Measurements from ENCODE around the gene GLYR1.

Gene GLYR1

DNA sequence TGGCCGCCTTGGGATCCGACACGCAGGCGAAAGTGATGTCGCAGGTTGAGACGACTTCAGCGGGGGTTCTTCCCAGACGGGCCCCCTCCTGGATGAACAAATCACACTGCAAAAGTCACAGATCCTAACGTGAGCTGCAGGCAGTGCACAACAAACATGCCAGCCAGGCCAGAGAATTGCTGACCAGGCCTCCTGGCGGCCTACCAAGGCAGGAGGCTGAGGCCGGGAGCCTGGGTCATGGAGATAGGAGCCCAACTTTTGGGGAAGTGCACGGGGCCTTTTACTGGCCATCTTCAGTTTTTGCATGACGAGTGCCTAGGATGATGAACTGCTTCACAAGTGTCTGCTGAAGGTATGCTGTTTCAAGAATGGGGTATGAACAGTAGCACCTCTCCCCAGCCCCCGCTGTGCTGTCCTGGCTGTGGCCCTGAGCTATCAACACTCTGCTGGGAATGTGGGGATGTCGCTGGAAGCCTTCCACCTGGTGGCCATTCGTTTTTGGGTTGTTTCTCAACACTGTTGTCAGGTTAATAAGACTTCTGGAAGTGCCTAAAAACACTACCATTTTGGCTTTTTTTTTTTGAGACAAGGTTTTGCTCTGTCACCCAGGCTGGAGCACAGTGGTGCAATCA, 32.4 kb downstream of the GLYR1 start:
- H3K27me3 Mint-ChIP-seq = no peaks in the 10 kb centered on the region
- no peaks in the 10 kb centered on the region for H3K4me1 Mint-ChIP-seq (ENCODE audit: low read depth)
- no peak for DNase-seq
- peaks cover 93% of the 10 kb centered on the region for H3K36me3 Mint-ChIP-seq (ENCODE audit: low read depth)
- H3K27ac Mint-ChIP-seq = no peak overlapping the region
- H3K4me3 Mint-ChIP-seq = no peak overlapping the region
- no peaks in the 10 kb centered on the region for H3K9me3 Mint-ChIP-seq

GRCh38 chr16:4814046-4814445, 33.0 kb downstream of the GLYR1 start:
- no peak for DNase-seq
- H3K27ac Mint-ChIP-seq = no peak overlapping the region
- no peak overlapping the region for H3K4me3 Mint-ChIP-seq
- H3K4me1 Mint-ChIP-seq (ENCODE audit: low read depth) = no peaks in the 10 kb centered on the region
- H3K36me3 Mint-ChIP-seq (ENCODE audit: low read depth) = peaks cover 93% of the 10 kb centered on the region
- H3K9me3 Mint-ChIP-seq = no peaks in the 10 kb centered on the region
- no peaks in the 10 kb centered on the region for H3K27me3 Mint-ChIP-seq

GRCh38 chr16:4813251-4814003, 33.7 kb downstream of the GLYR1 start:
- DNase-seq = no peak
- no peak overlapping the region for H3K4me3 Mint-ChIP-seq
- peaks cover 92% of the 10 kb centered on the region for H3K36me3 Mint-ChIP-seq (ENCODE audit: low read depth)
- H3K27me3 Mint-ChIP-seq = no peaks in the 10 kb centered on the region
- no peaks in the 10 kb centered on the region for H3K4me1 Mint-ChIP-seq (ENCODE audit: low read depth)
- no peaks in the 10 kb centered on the region for H3K9me3 Mint-ChIP-seq
- no peak overlapping the region for H3K27ac Mint-ChIP-seq

DNA sequence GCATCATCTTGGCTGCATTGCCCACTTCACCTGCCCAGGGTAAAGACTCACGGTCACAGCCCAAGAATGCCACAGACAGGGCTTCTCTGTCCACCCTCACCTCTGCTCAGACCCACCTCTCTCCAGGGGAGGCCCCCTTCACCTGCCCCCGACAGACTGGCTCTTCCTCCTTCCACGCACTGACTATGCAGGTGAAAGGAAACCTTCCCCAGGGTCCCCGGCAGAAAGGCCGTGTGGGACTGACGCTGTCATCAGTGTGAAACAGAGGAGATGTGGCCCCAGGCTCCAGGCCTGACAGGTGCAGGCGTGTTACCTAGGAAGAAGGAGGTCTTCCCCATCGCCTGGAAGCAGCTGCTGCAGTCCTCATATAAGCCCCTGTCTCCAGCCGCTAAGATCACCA, 35.3 kb downstream of the GLYR1 start:
- H3K4me3 Mint-ChIP-seq = no peak overlapping the region
- peaks cover 91% of the 10 kb centered on the region for H3K36me3 Mint-ChIP-seq (ENCODE audit: low read depth)
- no peak for DNase-seq
- no peaks in the 10 kb centered on the region for H3K9me3 Mint-ChIP-seq
- no peaks in the 10 kb centered on the region for H3K4me1 Mint-ChIP-seq (ENCODE audit: low read depth)
- no peak overlapping the region for H3K27ac Mint-ChIP-seq
- H3K27me3 Mint-ChIP-seq = no peaks in the 10 kb centered on the region

- Mint-ChIP-seq H3K9me3 (no peaks in the 10 kb centered on the region), H3K36me3 (ENCODE audit: low read depth) (peaks cover 90% of the 10 kb centered on the region), H3K4me3 (no peak overlapping the region), H3K27ac (no peak overlapping the region), H3K4me1 (ENCODE audit: low read depth) (no peaks in the 10 kb centered on the region), H3K27me3 (no peaks in the 10 kb centered on the region)
- no peak for DNase-seq
Measured at GRCh38 chr16:4811242-4811641, 35.8 kb downstream of the GLYR1 start.

DNA sequence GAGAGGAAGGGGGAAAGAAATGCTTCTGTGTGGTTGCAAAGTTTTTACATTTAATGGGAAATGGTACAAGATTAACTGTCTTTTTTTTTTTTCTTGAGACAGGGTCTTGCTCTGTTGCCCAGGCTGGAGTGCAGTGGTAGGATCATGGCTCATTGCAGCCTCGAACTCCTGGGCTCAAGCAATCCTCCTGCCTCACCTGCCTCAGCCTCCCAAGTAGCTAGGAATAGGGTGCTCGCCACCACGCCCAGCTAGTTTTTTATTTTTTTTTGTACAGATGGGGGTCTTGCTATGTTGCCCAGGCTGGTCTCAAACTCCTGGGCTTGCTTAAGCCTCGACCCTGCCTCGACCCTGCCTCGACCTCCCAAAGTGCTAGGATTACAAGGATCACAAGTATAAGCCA, 40.8 kb downstream of the GLYR1 start:
- no peaks in the 10 kb centered on the region for H3K9me3 Mint-ChIP-seq
- H3K27me3 Mint-ChIP-seq = no peaks in the 10 kb centered on the region
- no peak for DNase-seq
- H3K4me3 Mint-ChIP-seq = no peak overlapping the region
- peaks cover 66% of the 10 kb centered on the region for H3K36me3 Mint-ChIP-seq (ENCODE audit: low read depth)
- H3K27ac Mint-ChIP-seq = no peak overlapping the region
- H3K4me1 Mint-ChIP-seq (ENCODE audit: low read depth) = peaks cover 14% of the 10 kb centered on the region

- no peak for DNase-seq
- H3K27ac Mint-ChIP-seq = no peak overlapping the region
- H3K9me3 Mint-ChIP-seq = no peaks in the 10 kb centered on the region
- no peak overlapping the region for H3K4me3 Mint-ChIP-seq
- H3K4me1 Mint-ChIP-seq (ENCODE audit: low read depth) = peaks cover 17% of the 10 kb centered on the region
- peaks cover 56% of the 10 kb centered on the region for H3K36me3 Mint-ChIP-seq (ENCODE audit: low read depth)
- H3K27me3 Mint-ChIP-seq = no peaks in the 10 kb centered on the region
Measured at GRCh38 chr16:4805231-4805630, 41.9 kb downstream of the GLYR1 start.

- H3K4me1 Mint-ChIP-seq (ENCODE audit: low read depth) = peaks cover 17% of the 10 kb centered on the region
- no peaks in the 10 kb centered on the region for H3K27me3 Mint-ChIP-seq
- no peak overlapping the region for H3K4me3 Mint-ChIP-seq
- peaks cover 46% of the 10 kb centered on the region for H3K36me3 Mint-ChIP-seq (ENCODE audit: low read depth)
- DNase-seq = no peak
- no peaks in the 10 kb centered on the region for H3K9me3 Mint-ChIP-seq
- peak overlapping the region; percentile 7 for H3K27ac Mint-ChIP-seq
Measured at GRCh38 chr16:4803898-4804762, 43.0 kb downstream of the GLYR1 start.

DNA sequence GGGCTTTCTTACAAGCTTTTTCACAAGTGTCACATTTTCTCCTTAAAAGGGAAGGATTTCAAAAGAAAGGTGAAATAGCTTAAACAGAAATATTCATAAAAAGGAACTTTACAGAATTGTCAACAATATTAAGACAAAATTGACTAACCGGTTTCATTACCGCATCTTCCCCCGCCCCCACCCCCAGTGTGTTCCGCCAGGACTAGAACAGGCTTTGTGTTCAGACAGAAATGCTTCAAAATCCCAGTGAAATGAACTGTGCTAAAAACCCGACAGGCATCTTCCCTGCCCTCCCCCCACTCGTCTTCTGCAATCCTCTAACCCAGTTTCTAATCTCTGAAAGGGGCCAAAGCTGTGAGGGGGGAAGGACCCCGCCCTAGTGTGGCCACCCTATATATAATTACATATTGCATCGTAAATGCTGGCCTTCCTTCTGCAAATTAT, 43.7 kb downstream of the GLYR1 start:
- H3K4me1 Mint-ChIP-seq (ENCODE audit: low read depth) = peaks cover 17% of the 10 kb centered on the region
- no peak for DNase-seq
- no peak overlapping the region for H3K27ac Mint-ChIP-seq
- no peaks in the 10 kb centered on the region for H3K27me3 Mint-ChIP-seq
- peak overlapping the region; percentile 80 for H3K4me3 Mint-ChIP-seq
- peaks cover 42% of the 10 kb centered on the region for H3K36me3 Mint-ChIP-seq (ENCODE audit: low read depth)
- no peaks in the 10 kb centered on the region for H3K9me3 Mint-ChIP-seq

- Mint-ChIP-seq H3K9me3 (no peaks in the 10 kb centered on the region), H3K27ac (peak overlapping the region; percentile 77), H3K36me3 (ENCODE audit: low read depth) (peaks cover 36% of the 10 kb centered on the region), H3K27me3 (no peaks in the 10 kb centered on the region), H3K4me3 (peak overlapping the region; percentile 80), H3K4me1 (ENCODE audit: low read depth) (peaks cover 17% of the 10 kb centered on the region)
- peak; percentile 96 for DNase-seq
Measured at GRCh38 chr16:4802659-4803287, 44.3 kb downstream of the GLYR1 start.

DNA sequence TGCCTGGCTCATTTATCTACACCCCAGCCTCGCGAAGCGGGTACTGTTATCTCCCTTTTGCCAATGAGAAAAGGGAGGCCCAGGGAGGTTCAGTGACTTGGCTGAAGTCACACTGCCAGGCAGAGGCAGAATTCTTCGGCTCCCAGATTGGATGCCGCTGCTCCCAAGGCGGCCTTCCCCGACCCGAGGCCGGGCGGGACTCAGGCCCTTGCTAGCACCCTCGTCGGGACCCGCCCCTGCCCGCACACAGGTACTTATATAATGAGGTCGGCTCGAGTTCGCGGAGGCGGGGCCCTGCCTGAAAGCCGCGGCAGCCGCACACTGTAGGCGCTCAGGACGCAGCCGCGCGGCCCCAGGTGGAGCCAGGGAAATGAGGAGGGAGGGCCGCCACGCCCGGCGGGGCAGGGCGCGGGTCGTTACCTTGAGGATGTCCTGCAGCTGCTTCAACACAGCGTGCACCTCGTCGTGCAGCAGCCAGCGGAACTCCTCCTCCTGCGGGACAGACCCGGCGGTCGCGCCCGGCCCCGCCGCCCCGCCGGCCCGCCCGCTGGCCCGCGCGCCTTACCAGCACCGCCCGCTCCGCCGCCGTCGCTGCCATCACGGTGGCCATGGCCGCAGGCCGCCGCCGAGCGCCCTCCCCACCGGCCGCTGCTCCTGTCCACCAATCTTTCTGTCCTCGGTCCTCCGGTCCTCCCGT, 45.0 kb downstream of the GLYR1 start, which contains the start of gene ROGDI:
TSS of gene ROGDI (minus strand) at position 672 of the 697 bp plus-strand sequence. CDS start at position 610, 62 bp downstream.
- Mint-ChIP-seq H3K4me1 (ENCODE audit: low read depth) (peaks cover 17% of the 10 kb centered on the region), H3K36me3 (ENCODE audit: low read depth) (peaks cover 29% of the 10 kb centered on the region), H3K4me3 (peak within 1 kb of the TSS; percentile 80), H3K27ac (peak within 1 kb of the TSS; percentile 77), H3K27me3 (no peaks in the 10 kb centered on the region), H3K9me3 (no peaks in the 10 kb centered on the region)
- no peak for DNase-seq

- Mint-ChIP-seq H3K4me1 (ENCODE audit: low read depth) (peaks cover 17% of the 10 kb centered on the region), H3K27ac (no peak overlapping the region), H3K9me3 (no peaks in the 10 kb centered on the region), H3K27me3 (no peaks in the 10 kb centered on the region), H3K36me3 (ENCODE audit: low read depth) (peaks cover 26% of the 10 kb centered on the region), H3K4me3 (peak overlapping the region; percentile 78)
- no peak for DNase-seq
Measured at GRCh38 chr16:4801051-4801961, 45.8 kb downstream of the GLYR1 start.

Measured in activated T-cell treated with anti-CD3 and anti-CD28 coated beads, Interleukin-2, amount 50 U/mL, for 24 hours (primary cell).